Right lung (tissue), 5 donors: ENCODE data around the gene CLDN17. TPM values are rescaled to one million over a fixed set of nuclear protein-coding genes. Genes with fewer than 3 reads are reported as not detected.

ENCODE experiments used
- DNase-seq, 2 donors: peaks; one replicate each; pipeline ENCODE4 v3.0.0-alpha.2; 2013
- polyA plus RNA-seq, 5 donors: library from polyadenylated mRNA; unstranded; fragments of 120-200 nt; gene quantifications; one replicate each; pipeline versions ENCODE4 v1.2.1 to v1.2.3, GENCODE V29; 2013; ENCODE audit warnings: inconsistent platforms in 1 of 5, low replicate concordance in 1 of 5; ENCODE audit not compliant: insufficient read length in 5 of 5, insufficient read depth in 1 of 5

CLDN17 gene
- polyA plus RNA-seq, 5 donors = not detected

DNA sequence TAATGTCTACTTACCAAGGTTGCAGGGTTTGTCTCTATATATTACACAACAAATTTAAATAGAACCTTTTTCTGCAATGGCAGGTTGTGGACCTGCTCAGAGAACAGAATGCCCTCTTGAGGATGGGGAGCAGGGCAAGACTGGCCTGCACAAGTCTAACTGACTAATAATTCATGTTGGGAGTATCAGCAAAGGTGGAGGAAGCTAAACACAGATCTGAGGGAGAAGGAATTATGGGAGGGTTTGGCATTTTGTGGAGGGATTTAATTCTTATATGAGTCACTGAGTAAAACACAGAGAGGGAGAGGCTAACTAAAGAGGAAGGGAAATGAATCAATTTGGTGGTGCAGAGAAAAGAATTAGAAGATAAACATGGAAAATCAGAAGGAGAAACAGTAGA is 40.0 kb downstream of the CLDN17 start:
- DNase-seq = no peak

DNA sequence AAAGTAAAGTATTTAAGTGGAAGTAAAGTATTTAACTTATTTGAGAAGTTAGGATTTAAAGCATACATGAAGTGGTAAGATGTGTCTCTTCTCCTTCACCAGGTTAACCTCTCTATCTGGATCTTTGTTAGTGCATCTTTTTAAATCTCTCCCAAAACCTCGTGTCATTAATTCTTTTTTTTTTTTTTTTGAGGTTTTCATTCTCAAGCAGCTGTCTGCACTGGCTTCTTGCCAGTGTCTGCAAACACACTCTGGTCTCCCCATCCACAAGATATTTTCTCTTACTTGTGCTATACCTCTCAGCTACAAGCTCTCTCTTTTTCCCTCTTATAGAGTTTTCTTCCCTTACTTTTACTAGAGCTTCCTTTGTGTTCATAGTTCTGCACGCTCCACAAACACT is 49.0 kb downstream of the CLDN17 start:
- peak in 1 of 2 donors; percentile 1 for DNase-seq

DNA sequence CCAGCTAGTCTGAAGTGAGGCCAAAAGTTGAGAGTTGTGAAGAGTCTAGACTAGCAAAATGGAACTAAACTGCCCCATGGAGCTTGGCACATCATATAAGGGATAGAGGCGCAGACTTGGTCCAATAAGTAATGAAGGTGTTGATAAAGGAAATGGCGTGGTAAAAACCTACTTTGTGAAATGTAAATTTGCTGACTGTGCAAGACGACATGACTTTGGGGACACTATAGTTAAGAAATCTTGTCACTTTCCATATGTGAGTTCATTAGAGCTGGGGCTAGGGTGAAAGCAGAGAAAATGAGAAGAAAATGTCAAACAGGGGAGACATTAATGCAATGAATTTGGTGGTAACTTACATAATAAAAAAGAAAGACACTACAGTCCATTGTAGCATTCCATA is 50.1 kb downstream of the CLDN17 start:
- DNase-seq = no peak

Other genes with a start within 250 kb of the CLDN17 start
- under 1 TPM; 0.23 to 0.93 (median 0.48) TPM for gene GRIK1, start 226.8 kb downstream of the CLDN17 start, polyA plus RNA-seq
- gene CLDN8, start 49.3 kb upstream of the CLDN17 start, polyA plus RNA-seq = under 1 TPM; 0.14 to 0.48 (median 0.30) TPM
- gene KRTAP24-1, start 116.1 kb upstream of the CLDN17 start, polyA plus RNA-seq = not detected
- gene KRTAP25-1, start 122.7 kb upstream of the CLDN17 start, polyA plus RNA-seq = not detected
- gene KRTAP26-1, start 153.5 kb upstream of the CLDN17 start, polyA plus RNA-seq = not detected
- not detected for gene KRTAP27-1, start 170.9 kb upstream of the CLDN17 start, polyA plus RNA-seq
- gene KRTAP23-1, start 181.8 kb upstream of the CLDN17 start, polyA plus RNA-seq = not detected
- not detected for gene KRTAP13-2, start 205.5 kb upstream of the CLDN17 start, polyA plus RNA-seq
- not detected for gene KRTAP13-1, start 229.2 kb upstream of the CLDN17 start, polyA plus RNA-seq